Spleen (tissue), 7 donors: ENCODE data around the gene ITIH4.

Source experiments
- CTCF ChIP-seq, 11 experiments: fragments of 200-600 bp in 7 of 11; fragments of 450-650 bp in 4 of 11; sonication (generic) in 4 of 11; IDR thresholded peaks in 8 of 11; conservative IDR thresholded peaks in 3 of 11; 1 replicate in 7 of 11; 2 replicates in 4 of 11; pipeline versions ENCODE4 v1.4.0 to v1.8.0; 2016 to 2021; ENCODE audit warnings: antibody characterized with exemption in 11 of 11, inconsistent platforms in 4 of 11, mild to moderate bottlenecking in 1 of 11
- POLR2AphosphoS5 ChIP-seq, 3 donors: sonication (generic); formaldehyde crosslinking; IDR thresholded peaks; one replicate each; pipeline ENCODE4 v1.5.1; 2017; ENCODE audit warnings: antibody characterized with exemption in 3 of 3
- donor health status: DM: no; HTN: no; CAD: no; lungs with moderate emphysema.
- donor health status: DM: no; HTN: no; CAD: no.
- donor health status: DM: no; HTN: no; CAD: no.

- no peak for TF ChIP-seq POLR2AphosphoS5 (IDR thresholded peaks at IDR 0.05)
- TF ChIP-seq CTCF (IDR thresholded peaks at IDR 0.05 in 8 of 11, conservative IDR thresholded peaks at IDR 0.05 in 3 of 11), result no peak
Observed at GRCh38 chr3:52872245-52872644, 41.8 kb upstream of the ITIH4 start.
